ENCODE results near the gene PAPOLA.

DNA sequence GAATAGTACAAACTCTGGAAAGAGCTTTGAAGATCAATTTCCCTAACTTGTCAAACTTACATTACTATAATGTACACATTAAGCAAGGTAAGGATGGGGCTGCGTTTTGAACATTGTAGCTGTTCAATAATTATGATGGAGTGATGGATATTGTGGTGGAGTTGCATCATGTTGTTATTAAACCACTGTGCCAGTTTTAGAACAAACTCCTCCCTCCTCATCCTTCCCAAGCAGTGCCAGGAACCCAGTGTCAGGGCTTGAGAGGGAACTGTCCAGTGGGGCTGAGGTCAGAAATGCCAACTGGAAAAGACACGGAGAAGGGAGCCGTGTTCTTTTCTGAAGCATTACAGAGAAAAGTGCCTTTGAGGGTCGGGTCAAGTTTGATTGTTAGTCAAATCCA, 31.9 kb upstream of the PAPOLA start:
- TF ChIP-seq, protein P1, sequence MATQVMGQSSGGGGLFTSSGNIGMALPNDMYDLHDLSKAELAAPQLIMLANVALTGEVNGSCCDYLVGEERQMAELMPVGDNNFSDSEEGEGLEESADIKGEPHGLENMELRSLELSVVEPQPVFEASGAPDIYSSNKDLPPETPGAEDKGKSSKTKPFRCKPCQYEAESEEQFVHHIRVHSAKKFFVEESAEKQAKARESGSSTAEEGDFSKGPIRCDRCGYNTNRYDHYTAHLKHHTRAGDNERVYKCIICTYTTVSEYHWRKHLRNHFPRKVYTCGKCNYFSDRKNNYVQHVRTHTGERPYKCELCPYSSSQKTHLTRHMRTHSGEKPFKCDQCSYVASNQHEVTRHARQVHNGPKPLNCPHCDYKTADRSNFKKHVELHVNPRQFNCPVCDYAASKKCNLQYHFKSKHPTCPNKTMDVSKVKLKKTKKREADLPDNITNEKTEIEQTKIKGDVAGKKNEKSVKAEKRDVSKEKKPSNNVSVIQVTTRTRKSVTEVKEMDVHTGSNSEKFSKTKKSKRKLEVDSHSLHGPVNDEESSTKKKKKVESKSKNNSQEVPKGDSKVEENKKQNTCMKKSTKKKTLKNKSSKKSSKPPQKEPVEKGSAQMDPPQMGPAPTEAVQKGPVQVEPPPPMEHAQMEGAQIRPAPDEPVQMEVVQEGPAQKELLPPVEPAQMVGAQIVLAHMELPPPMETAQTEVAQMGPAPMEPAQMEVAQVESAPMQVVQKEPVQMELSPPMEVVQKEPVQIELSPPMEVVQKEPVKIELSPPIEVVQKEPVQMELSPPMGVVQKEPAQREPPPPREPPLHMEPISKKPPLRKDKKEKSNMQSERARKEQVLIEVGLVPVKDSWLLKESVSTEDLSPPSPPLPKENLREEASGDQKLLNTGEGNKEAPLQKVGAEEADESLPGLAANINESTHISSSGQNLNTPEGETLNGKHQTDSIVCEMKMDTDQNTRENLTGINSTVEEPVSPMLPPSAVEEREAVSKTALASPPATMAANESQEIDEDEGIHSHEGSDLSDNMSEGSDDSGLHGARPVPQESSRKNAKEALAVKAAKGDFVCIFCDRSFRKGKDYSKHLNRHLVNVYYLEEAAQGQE (IDR thresholded peaks at IDR 0.05; ENCODE audit: insufficient read depth in 1 of 2, low read depth in 2 of 2, low read length in 1 of 2), result no peak
- TF ChIP-seq SIN3A (IDR thresholded peaks at IDR 0.05; ENCODE audit: borderline replicate concordance, insufficient read depth, low read depth, low read length) (no peak), POLR2AphosphoS5 (IDR thresholded peaks at IDR 0.05; ENCODE audit: low read depth, low read length) (no peak), TCF7L2 (IDR thresholded peaks at IDR 0.05; ENCODE audit: low read depth, low read length) (no peak)
- TF ChIP-seq, protein P2, sequence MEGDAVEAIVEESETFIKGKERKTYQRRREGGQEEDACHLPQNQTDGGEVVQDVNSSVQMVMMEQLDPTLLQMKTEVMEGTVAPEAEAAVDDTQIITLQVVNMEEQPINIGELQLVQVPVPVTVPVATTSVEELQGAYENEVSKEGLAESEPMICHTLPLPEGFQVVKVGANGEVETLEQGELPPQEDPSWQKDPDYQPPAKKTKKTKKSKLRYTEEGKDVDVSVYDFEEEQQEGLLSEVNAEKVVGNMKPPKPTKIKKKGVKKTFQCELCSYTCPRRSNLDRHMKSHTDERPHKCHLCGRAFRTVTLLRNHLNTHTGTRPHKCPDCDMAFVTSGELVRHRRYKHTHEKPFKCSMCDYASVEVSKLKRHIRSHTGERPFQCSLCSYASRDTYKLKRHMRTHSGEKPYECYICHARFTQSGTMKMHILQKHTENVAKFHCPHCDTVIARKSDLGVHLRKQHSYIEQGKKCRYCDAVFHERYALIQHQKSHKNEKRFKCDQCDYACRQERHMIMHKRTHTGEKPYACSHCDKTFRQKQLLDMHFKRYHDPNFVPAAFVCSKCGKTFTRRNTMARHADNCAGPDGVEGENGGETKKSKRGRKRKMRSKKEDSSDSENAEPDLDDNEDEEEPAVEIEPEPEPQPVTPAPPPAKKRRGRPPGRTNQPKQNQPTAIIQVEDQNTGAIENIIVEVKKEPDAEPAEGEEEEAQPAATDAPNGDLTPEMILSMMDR (IDR thresholded peaks at IDR 0.05), result no peak

Data from Panc1 (cell line).